K562 treated with DMSO at 1 percent for 12 hours (cell line): ENCODE results near the gene CD6. TPM values are rescaled to one million over a fixed set of nuclear protein-coding genes. Genes with fewer than 3 reads are reported as not detected.

Source experiments
- total RNA-seq: library from RNA; unstranded; fragments of 300-600 nt; gene quantifications from 2 replicates; pipeline ENCODE4 v1.2.3, GENCODE V29; 2022; ENCODE audit not compliant: insufficient read depth

The CD6 gene
- not detected in 2 replicates for total RNA-seq

GRCh38 chr11:60971520-60971919 lies at the start of gene CD6:
Gene CD6, plus strand, starts transcription at chr11:60971680. Its CDS starts 186 bp downstream, at chr11:60971866.

GRCh38 chr11:60924110-60924905 lies 47.2 kb upstream of the CD6 start, which contains the start of gene TMEM132A:
Gene TMEM132A, plus strand, starts transcription at chr11:60924460. Its CDS starts 174 bp downstream, at chr11:60924634.

GRCh38 chr11:60951904-60952741 lies 19.4 kb upstream of the CD6 start, which contains the start of gene SLC15A3:
Gene SLC15A3, minus strand, starts transcription at chr11:60952176. Its CDS starts 625 bp downstream, at chr11:60951551.

Other genes with a start within 250 kb of the CD6 start
- gene MS4A18, start 247.0 kb upstream of the CD6 start, total RNA-seq, result not detected in 2 replicates
- gene MS4A15, start 214.8 kb upstream of the CD6 start, total RNA-seq, result not detected in 2 replicates
- not detected in 2 replicates for gene MS4A10, start 186.3 kb upstream of the CD6 start, total RNA-seq
- gene CCDC86, start 129.6 kb upstream of the CD6 start, total RNA-seq, result 29.1 and 29.6 TPM in 2 replicates
- 5.1 and 5.2 TPM in 2 replicates for gene PTGDR2, start 115.7 kb upstream of the CD6 start, total RNA-seq
- gene ZP1, start 104.1 kb upstream of the CD6 start, total RNA-seq, result not detected in 2 replicates
- 97.0 and 141 TPM in 2 replicates for gene PRPF19, start 65.1 kb upstream of the CD6 start, total RNA-seq
- gene TMEM109, start 57.5 kb upstream of the CD6 start, total RNA-seq, result 50.7 and 60.3 TPM in 2 replicates
- gene TMEM132A, start 47.2 kb upstream of the CD6 start, total RNA-seq, result 0.23 TPM in 1 of 2 replicates, not detected in the other
- gene SLC15A3, start 19.5 kb upstream of the CD6 start, total RNA-seq, result not detected in 2 replicates
- gene CD5, start 130.8 kb downstream of the CD6 start, total RNA-seq, result not detected in 2 replicates
- 16.5 and 22.7 TPM in 2 replicates for gene VPS37C, start 189.7 kb downstream of the CD6 start, total RNA-seq
- gene PGA3, start 231.8 kb downstream of the CD6 start, total RNA-seq, result not detected in 2 replicates